Stimulated activated CD8-positive, alpha-beta memory T cell treated with anti-CD3 and anti-CD28 coated beads, Interleukin-15, amount 100 ng/mL, for 48 hours (primary cell): ENCODE results near the gene CHTF8.

Experiments used
- DNase-seq, 2 donors: peaks; one replicate each; pipeline ENCODE4 v3.0.0-alpha.2; 2020; ENCODE audit warnings: low read depth in 2 of 2

Gene CHTF8

GRCh38 chr16:69085032-69085695 is 47.2 kb downstream of the CHTF8 start:
- DNase-seq: no peak

GRCh38 chr16:69084289-69084688 is 48.1 kb downstream of the CHTF8 start:
- DNase-seq: no peak

GRCh38 chr16:69083306-69083941 is 49.0 kb downstream of the CHTF8 start:
- DNase-seq: no peak

- no peak for DNase-seq
Observed at GRCh38 chr16:69079697-69080096, 52.7 kb downstream of the CHTF8 start.

GRCh38 chr16:69078073-69078472 is 54.3 kb downstream of the CHTF8 start:
- no peak for DNase-seq

- no peak for DNase-seq
Observed at GRCh38 chr16:69077251-69077650, 55.1 kb downstream of the CHTF8 start.

GRCh38 chr16:69073181-69073702 is 59.1 kb downstream of the CHTF8 start:
- no peak for DNase-seq

- no peak for DNase-seq
Observed at GRCh38 chr16:69072640-69072974, 59.8 kb downstream of the CHTF8 start.

- DNase-seq: no peak
Observed at GRCh38 chr16:69071036-69071435, 61.4 kb downstream of the CHTF8 start.

- no peak for DNase-seq
Observed at GRCh38 chr16:69069504-69069903, 62.9 kb downstream of the CHTF8 start.
